Measurements from ENCODE around the gene ZNF443.
A peak's percentile ranks its signal among the peaks of the same experiment; 100 is the strongest.
"Not testable (repeated sequence)": the region's sequence is repeated elsewhere in the genome, so short reads cannot be mapped to it uniquely, and the experiment has no call there.

Gene ZNF443

DNA sequence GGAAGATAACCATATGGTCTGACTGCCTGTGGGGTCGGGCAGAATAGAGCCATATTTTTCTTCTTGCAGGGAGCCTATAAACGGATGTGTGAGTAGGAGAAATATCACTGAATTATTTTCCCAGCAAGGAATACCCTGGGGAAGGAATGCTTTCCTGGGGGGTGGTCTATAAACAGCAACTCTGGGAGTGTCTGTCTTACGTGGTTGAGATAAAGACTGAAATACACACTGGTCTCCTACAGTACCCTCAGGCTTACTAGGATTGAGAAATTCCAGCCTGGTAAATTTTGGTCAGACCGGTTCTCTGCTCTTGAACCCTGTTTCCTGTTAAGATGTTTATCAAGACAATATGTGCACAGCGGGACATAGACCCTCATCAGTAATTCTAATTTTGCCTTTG lies 23.5 kb downstream of the ZNF443 start:
- not testable (repeated sequence) for DNase-seq (ENCODE audit: low spot score)

DNA sequence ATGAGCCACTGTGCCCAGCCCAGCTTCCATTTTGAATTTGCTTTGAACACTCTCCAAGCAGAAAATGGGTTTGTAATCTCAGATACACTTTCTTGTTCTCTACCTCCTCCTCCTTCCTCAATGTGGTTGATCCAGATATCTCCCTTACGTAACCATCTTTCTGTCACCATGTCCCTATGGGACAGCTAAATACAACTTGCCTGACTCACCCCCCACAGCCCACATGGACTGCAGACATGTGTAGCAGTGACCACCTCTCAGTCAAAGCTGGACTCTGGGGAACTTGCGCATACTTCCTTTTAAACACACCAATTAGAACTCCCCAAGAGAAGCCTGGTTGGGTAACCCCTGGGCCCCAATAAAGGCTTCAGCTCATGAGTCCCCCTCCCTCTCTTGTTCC lies 28.9 kb downstream of the ZNF443 start:
- DNase-seq (ENCODE audit: low spot score) = no peak

DNA sequence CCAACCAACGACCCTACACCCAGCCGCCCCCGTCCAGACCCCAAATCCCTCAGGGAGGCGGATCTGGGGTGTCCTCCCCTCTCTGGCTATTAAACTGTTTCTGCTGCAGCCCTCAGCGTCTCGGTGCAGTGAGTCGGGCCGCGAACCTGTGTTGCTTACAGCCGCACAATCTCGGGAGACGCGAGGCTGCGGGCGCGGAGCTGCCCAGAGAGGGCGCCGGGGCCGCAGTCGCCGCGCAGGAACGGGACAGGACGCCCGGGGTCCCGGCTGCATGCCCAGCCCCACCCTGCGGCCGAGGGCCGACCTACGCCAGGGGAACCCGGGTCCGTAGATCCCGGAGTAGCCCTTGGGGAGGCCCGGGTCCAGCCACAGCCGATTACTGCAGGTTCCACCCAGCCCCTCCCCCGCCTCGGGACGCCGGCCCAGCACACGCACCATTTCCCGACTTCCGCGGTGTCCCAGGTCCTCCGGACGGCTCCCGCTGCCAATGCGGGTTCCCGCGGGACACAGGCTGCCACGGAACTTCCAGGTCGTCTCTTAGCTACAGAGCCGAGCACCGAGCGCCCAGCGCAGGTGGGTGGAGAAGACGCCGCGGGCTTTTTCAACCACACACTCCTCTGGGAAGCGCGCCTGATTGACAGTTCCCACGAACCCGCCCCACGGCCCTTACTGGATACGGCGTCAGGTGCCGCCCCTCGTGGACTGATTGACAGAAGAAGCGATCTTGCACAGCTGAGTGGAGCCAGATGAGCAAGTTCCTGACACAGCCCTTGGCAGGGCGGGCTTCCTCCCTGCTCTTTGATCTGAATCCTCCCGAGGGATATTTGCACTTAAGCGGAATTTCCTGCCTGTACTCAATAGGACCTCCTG lies 40.0 kb downstream of the ZNF443 start, which contains the start of gene ZNF799:
TSS of gene ZNF799 (minus strand) at position 639 of the 870 bp plus-strand sequence. CDS start at position 438, 201 bp downstream.
- peak; percentile 98 for DNase-seq (ENCODE audit: low spot score)

DNA sequence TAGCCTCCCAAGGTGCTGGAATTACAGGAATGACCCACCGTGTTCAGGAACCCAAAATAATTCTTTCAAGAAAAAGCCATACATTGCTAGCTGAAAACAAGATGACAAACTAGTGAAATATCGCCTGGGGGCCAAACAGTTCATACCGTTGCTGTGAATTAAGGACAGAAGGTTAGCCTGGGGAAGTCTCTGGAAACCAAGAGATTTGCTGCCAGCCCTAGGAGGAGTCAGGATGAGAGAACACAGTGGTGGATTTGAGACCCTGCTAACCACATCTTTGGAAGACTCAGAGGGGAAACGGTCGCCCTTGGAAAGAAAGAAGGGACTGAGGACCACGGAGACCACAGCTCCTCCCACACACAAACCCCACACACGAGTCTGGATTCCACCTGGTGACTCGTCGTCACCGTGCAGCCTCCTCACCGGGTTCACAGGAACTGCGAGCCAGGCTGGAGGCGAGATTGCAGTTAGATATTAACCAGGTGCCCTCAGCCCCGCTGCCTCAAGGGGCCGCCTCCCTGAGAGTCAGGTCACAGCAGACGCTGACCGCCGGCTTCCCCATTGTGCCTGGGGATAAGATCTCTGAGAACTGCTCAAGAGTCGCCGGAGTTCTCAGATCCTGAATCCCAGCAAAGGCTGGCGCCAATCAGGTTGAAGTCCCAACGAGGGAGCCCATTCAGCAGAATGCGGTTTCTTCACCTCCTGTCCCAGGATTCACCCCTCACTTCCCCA lies 40.8 kb downstream of the ZNF443 start:
- DNase-seq (ENCODE audit: low spot score) = peak; percentile 52

DNA sequence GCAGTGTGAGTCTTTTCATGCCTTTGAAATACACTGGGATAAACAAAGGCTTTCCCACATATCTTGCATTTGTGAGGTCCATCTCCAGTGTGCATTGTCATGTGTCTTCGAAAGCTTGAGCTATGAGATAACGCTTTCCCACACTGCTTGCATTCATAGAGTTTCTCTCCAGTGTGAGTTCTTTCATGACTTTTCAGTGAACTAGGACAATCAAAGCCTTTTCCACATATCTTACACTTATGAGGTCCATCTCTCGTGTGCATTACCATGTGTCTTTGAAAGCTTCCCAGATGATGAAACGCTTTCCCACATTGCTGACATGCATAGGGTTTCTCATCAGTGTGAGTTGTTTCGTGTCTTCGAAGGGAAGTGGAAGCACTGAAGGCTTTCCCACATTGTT lies 49.7 kb downstream of the ZNF443 start:
- not testable (repeated sequence) for DNase-seq (ENCODE audit: low spot score)

DNA sequence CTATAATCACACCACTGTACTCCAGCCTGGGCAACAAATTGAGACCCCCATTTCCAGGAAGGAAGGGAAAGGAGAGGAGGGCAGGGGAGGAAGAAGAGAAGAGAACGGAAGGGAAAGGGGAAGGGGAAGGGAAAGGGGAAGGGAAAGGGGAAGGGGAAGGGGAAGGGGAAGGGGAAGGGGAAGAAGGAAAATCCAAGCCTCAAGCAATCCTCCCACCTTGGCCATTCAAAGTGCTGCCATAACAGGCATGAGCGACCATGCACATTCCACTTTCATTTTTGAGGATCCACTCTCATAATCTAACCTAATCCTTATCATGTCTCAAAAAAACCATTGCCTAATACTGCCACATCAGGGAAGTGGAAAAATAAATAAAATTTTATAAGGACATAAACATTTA lies 54.5 kb downstream of the ZNF443 start:
- not testable (repeated sequence) for DNase-seq (ENCODE audit: low spot score)

DNA sequence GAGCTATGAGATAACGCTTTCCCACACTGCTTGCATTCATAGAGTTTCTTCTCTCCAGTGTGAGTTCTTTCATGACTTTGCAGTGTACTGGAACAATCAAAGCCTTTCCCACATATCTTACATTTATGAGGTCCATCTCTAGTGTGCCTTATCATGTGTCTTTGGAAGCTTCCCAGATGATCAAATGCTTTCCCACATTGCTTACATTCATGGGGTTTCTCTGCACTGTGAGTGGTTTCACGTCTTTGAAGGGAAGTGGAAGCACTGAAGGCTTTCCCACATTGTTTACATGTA lies 60.4 kb downstream of the ZNF443 start:
- no peak for DNase-seq (ENCODE audit: low spot score)

DNA sequence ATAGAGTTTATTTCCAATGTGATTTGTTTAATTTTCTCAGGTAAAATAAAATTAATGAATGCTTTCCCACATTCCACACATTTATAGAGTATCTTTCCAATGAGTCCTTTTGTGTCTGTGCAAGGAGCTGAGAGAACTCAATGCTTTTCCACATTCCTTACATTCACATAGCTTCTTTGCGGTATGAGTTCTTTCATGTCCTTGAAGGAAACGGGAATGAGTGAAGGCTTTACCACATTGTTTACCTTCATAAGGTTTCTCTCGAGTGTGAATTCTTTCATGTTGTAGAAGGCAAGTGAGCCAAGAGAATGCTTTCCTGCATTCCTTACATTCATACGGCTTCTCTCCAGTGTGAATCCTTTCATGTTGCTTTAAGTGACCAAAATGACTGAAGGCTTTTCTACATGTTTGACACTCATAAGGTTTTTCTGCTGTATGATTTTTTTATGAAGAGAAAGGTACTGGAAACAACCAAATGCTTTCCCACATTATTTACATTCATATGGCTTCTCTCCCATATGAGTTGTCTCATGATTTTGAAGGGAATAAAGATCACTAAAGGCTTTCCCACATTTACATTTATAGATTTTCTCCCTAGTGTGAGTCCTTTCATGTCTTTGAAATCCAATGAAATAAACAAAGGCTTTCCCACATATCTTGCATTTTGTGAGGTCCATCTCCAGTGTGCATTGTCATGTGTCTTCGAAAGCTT lies 60.9 kb downstream of the ZNF443 start:
- no peak for DNase-seq (ENCODE audit: low spot score)
